IMR-90 (cell line): ENCODE measurements around the gene NARF. TPM values are rescaled to one million over a fixed set of nuclear protein-coding genes. Genes with fewer than 3 reads are reported as not detected.

Experiments
- ATAC-seq: fragments of 200-7000 bp; cut with Tn5 transposase; 2 replicates; pipeline ENCODE4 v1.9.1; 2020; ENCODE audit warnings: low read depth, mild to moderate bottlenecking, moderate library complexity
- BruUV-seq: library from RNA; stranded (reverse); fragments of 400-500 nt; replicated peaks from 2 replicates; lab custom pipeline; 2021; lab: Mats Ljungman, UMichigan
- CTCF ChIA-PET: fragments of 300-600 bp; formaldehyde crosslinking; extraction: SDS; loops from one replicate; lab custom pipeline; 2021; ENCODE audit warnings: antibody characterized with exemption; lab: Yijun Ruan, JAX
- POLR2A ChIA-PET: fragments of 300-600 bp; sonication (Branson Sonifier 250); formaldehyde crosslinking; loops from one replicate; lab custom pipeline; 2022; ENCODE audit warnings: antibody characterized with exemption; ENCODE audit not compliant: unreplicated experiment; lab: Charles Lee
- DNase-seq: peaks from one replicate; pipeline ENCODE4 v3.0.0; 2013
- H2AFZ ChIP-seq: replicated peaks from 2 replicates; pipeline ENCODE3; 2013; ENCODE audit warnings: low read length, mild to moderate bottlenecking; ENCODE audit not compliant: poor library complexity
- H2AK5ac ChIP-seq: 2 replicates; pipeline ENCODE4 v1.6.1; 2013; ENCODE audit warnings: low read depth, low read length, inconsistent platforms
- H2AK9ac ChIP-seq: replicated peaks from 2 replicates; pipeline ENCODE3; 2013; ENCODE audit warnings: mild to moderate bottlenecking, low read depth, low read length, moderate library complexity; ENCODE audit not compliant: poor library complexity
- H2BK120ac ChIP-seq: 2 replicates; pipeline ENCODE4 v1.6.1; 2013; ENCODE audit warnings: low read depth, low read length, inconsistent platforms
- H2BK15ac ChIP-seq: 3 replicates; pipeline ENCODE4 v1.6.1; 2013; ENCODE audit warnings: low read depth, low read length, inconsistent platforms
- H2BK20ac ChIP-seq: 2 replicates; pipeline ENCODE4 v1.6.1; 2013; ENCODE audit warnings: low read depth, mild to moderate bottlenecking, inconsistent platforms, low read length, moderate library complexity
- H2BK5ac ChIP-seq: 2 replicates; pipeline ENCODE4 v1.6.1; 2013; ENCODE audit warnings: mild to moderate bottlenecking, low read depth, low read length, inconsistent platforms; ENCODE audit not compliant: poor library complexity, severe bottlenecking
- H3K14ac ChIP-seq: replicated peaks from 2 replicates; pipeline ENCODE4 v1.6.1; 2013; ENCODE audit warnings: low read depth, low read length, inconsistent platforms
- H3K18ac ChIP-seq: 2 replicates; pipeline ENCODE4 v1.6.1; 2013; ENCODE audit warnings: low read depth, low read length, control low read depth
- H3K23ac ChIP-seq: 2 replicates; pipeline ENCODE4 v1.6.1; 2013; ENCODE audit warnings: low read depth, low read length, inconsistent platforms
- H3K27ac ChIP-seq: 2 replicates; pipeline ENCODE4 v1.5.1; 2013; ENCODE audit warnings: mild to moderate bottlenecking, control low read depth, low read length; ENCODE audit not compliant: insufficient read depth
- H3K27me3 ChIP-seq: 2 replicates; pipeline ENCODE4 v1.6.1; 2013; ENCODE audit warnings: low read length; ENCODE audit not compliant: control insufficient read depth, insufficient read depth
- H3K36me3 ChIP-seq: 2 replicates; pipeline ENCODE4 v1.6.1; 2013; ENCODE audit warnings: low read length, mixed read lengths; ENCODE audit not compliant: control insufficient read depth, insufficient read depth
- H3K4ac ChIP-seq: 2 replicates; pipeline ENCODE4 v1.6.1; 2013; ENCODE audit warnings: low read depth, low read length, inconsistent platforms
- H3K4me1 ChIP-seq: 2 replicates; pipeline ENCODE4 v1.6.1; 2013; ENCODE audit warnings: low read length, mixed read lengths; ENCODE audit not compliant: control insufficient read depth, insufficient read depth
- H3K4me2 ChIP-seq: 2 replicates; pipeline ENCODE4 v1.6.1; 2013; ENCODE audit warnings: low read depth, mild to moderate bottlenecking, control low read depth, low read length, moderate library complexity
- H3K4me3 ChIP-seq: 2 replicates; pipeline ENCODE4 v1.5.1; 2013; ENCODE audit warnings: low read depth, mild to moderate bottlenecking, control low read depth, low read length, moderate library complexity; ENCODE audit not compliant: insufficient read depth
- H3K56ac ChIP-seq: 2 replicates; pipeline ENCODE4 v1.6.1; 2013; ENCODE audit warnings: low read length, inconsistent platforms; ENCODE audit not compliant: insufficient read depth; ENCODE audit errors: extremely low read depth
- H3K79me1 ChIP-seq, 2 experiments: 2 replicates each; pipeline ENCODE4 v1.6.1; 2013; ENCODE audit warnings: low read length in 2 of 2, inconsistent platforms in 1 of 2, low read depth in 1 of 2
- H3K9ac ChIP-seq: 2 replicates; pipeline ENCODE4 v1.6.1; 2013; ENCODE audit warnings: low read depth, low read length, control low read depth
- H3K9me1 ChIP-seq: 2 replicates; pipeline ENCODE4 v1.6.1; 2013; ENCODE audit warnings: low read length, inconsistent platforms; ENCODE audit not compliant: insufficient read depth
- H3K9me3 ChIP-seq: 2 replicates; pipeline ENCODE4 v1.6.1; 2013; ENCODE audit warnings: low read length; ENCODE audit not compliant: control insufficient read depth, insufficient read depth
- H4K20me1 ChIP-seq: 2 replicates; pipeline ENCODE4 v1.6.1; 2013; ENCODE audit warnings: low read length, inconsistent platforms; ENCODE audit not compliant: insufficient read depth
- H4K5ac ChIP-seq: 2 replicates; pipeline ENCODE4 v1.6.1; 2013; ENCODE audit warnings: mild to moderate bottlenecking, low read depth, low read length, control low read depth
- H4K8ac ChIP-seq, 2 experiments: 2 replicates each; pipeline ENCODE4 v1.6.1; 2013; ENCODE audit warnings: low read depth in 2 of 2, low read length in 2 of 2, control low read depth in 1 of 2, inconsistent platforms in 1 of 2
- H4K91ac ChIP-seq: 2 replicates; pipeline ENCODE4 v1.6.1; 2013; ENCODE audit warnings: low read depth, low read length, inconsistent platforms; ENCODE audit not compliant: insufficient read depth
- CEBPB ChIP-seq: IDR thresholded peaks from 2 replicates; pipeline ENCODE4 v1.6.1; 2012; ENCODE audit warnings: low read depth, low read length, improper control_type of control experiment
- WGBS, 2 experiments: methylation state at CpG; one replicate each; pipeline versions ENCODE4 v1.1.5 to v1.1.7; 2013; ENCODE audit warnings: missing lambda C conversion rate in 2 of 2; ENCODE audit not compliant: insufficient read length in 1 of 2; ENCODE audit errors: extremely low coverage in 2 of 2; 5-methylcytosine and 5-hydroxymethylcytosine counted together
- dilution Hi-C: fragments of 300-500 bp; cut with HindIII; formaldehyde crosslinking; loops from one replicate; pipeline ENCODE4 v1.14.3; 2018; ENCODE audit warnings: low sequenced_read_pairs; ENCODE audit not compliant: unreplicated experiment
- in situ Hi-C: fragments of 300-500 bp; cut with MboI; formaldehyde crosslinking; loops from 3 replicates; pipeline ENCODE4 v1.14.3; 2019; ENCODE audit warnings: low sequenced_read_pairs, inconsistent platforms, mixed read lengths
- intact Hi-C: fragments of 100-400 bp; cut with micrococcal nuclease; formaldehyde crosslinking; loops from 2 replicates; pipeline ENCODE4 v1.10.0; 2022
- polyA plus RNA-seq, 3 experiments: library from polyadenylated mRNA; depleted of rRNA; stranded (reverse); fragments of >200 nt; gene quantifications; 2 replicates each; pipeline ENCODE4 v1.2.3, GENCODE V29; 2012; ENCODE audit warnings: low replicate concordance in 1 of 3
- total RNA-seq: library from RNA; depleted of rRNA; stranded (reverse); fragments of >200 nt; gene quantifications from 2 replicates; pipeline ENCODE4 v1.2.3, GENCODE V29; 2012
- TF ChIP-seq, protein P1 (sequence below): fragments of 150-350 bp; IDR thresholded peaks from 2 replicates; pipeline ENCODE4 v1.6.1; 2016; ENCODE audit warnings: low read depth, mild to moderate bottlenecking, low read length, moderate library complexity, borderline replicate concordance

NARF gene
- total and polyA plus RNA-seq, 2 of the 4 experiments (the other 2 are of a cell fraction), result 83.7 to 94.8 TPM

GRCh38 chr17:82474223-82475010 lies 15.9 kb downstream of the NARF start (continued):
- TF ChIP-seq, protein P1, sequence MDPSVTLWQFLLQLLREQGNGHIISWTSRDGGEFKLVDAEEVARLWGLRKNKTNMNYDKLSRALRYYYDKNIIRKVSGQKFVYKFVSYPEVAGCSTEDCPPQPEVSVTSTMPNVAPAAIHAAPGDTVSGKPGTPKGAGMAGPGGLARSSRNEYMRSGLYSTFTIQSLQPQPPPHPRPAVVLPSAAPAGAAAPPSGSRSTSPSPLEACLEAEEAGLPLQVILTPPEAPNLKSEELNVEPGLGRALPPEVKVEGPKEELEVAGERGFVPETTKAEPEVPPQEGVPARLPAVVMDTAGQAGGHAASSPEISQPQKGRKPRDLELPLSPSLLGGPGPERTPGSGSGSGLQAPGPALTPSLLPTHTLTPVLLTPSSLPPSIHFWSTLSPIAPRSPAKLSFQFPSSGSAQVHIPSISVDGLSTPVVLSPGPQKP, result no peak

DNA sequence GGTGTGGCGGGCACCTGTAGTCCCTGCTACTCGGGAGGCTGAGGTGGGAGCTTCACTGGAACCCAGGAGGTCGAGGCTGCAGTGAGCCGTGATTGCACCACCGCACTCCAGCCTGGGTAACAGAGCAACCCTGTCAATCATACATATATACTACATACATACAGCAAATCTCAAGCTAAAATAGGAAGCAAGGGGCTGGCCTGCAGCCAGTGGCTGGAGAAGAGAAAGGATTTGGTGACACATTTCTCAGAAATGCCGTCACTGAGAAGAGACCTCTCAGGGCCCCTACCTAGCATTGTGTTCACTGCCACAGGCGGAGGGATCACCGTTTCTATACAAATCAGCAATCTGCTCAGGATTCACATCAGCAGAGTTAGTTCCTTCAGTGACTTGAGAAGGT lies 16.9 kb downstream of the NARF start:
- Histone ChIP-seq H3K9ac (no peak overlapping the region), H3K4ac (no peak overlapping the region), H2AFZ (no peak overlapping the region), H3K4me2 (no peak overlapping the region), H2BK20ac (no peak overlapping the region), H4K91ac (no peak overlapping the region), H3K27me3 (no peaks in the 10 kb centered on the region), H3K27ac (no peak overlapping the region), H3K9me1 (no peaks in the 10 kb centered on the region), H3K18ac (no peak overlapping the region), H3K23ac (no peak overlapping the region), H3K14ac (no peak overlapping the region), H3K4me3 (no peak overlapping the region), H2BK120ac (no peak overlapping the region), H4K5ac (no peak overlapping the region), H2AK5ac (no peak overlapping the region), H4K20me1 (no peaks in the 10 kb centered on the region), H4K8ac (no peak overlapping the region), H3K36me3 (peaks cover 50% of the 10 kb centered on the region), H3K4me1 (no peaks in the 10 kb centered on the region), H2BK5ac (no peak overlapping the region), H3K9me3 (no peaks in the 10 kb centered on the region), H2AK9ac (no peak overlapping the region), H3K56ac (no peak overlapping the region; the same call in 1 of the 2 replicates), H3K79me1 (0 out of 4 replicates have a peak, but pooled peaks cover 0 to 4% of the 10 kb centered on the region in 2 experiments), H2BK15ac (no peak overlapping the region)
- CTCF ChIA-PET, result no interaction called here
- no peak for TF ChIP-seq CEBPB
- POLR2A ChIA-PET, result no interaction called here
- DNase-seq (no peak), ATAC-seq (no peak)
- in situ Hi-C loops, result no loop called here
- dilution Hi-C loops, result no loop called here
- intact Hi-C loops, result no loop called here
- no CpG with 5 or more reads among the region's 8 CpGs for WGBS, 2 experiments
- no TSS peak for BruUV-seq
